IMR-90 (cell line): ENCODE measurements around the gene PI4K2B. TPM values are rescaled to one million over a fixed set of nuclear protein-coding genes. Genes with fewer than 3 reads are reported as not detected.

Experiments used
- ATAC-seq: fragments of 200-7000 bp; cut with Tn5 transposase; 2 replicates; pipeline ENCODE4 v1.9.1; 2020; ENCODE audit warnings: low read depth, mild to moderate bottlenecking, moderate library complexity
- BruUV-seq: library from RNA; stranded (reverse); fragments of 400-500 nt; replicated peaks from 2 replicates; lab custom pipeline; 2021; lab: Mats Ljungman, UMichigan
- CTCF ChIA-PET: fragments of 300-600 bp; formaldehyde crosslinking; extraction: SDS; loops from one replicate; lab custom pipeline; 2021; ENCODE audit warnings: antibody characterized with exemption; lab: Yijun Ruan, JAX
- POLR2A ChIA-PET: fragments of 300-600 bp; sonication (Branson Sonifier 250); formaldehyde crosslinking; loops from one replicate; lab custom pipeline; 2022; ENCODE audit warnings: antibody characterized with exemption; ENCODE audit not compliant: unreplicated experiment; lab: Charles Lee
- DNase-seq: peaks from one replicate; pipeline ENCODE4 v3.0.0; 2013
- H2AFZ ChIP-seq: replicated peaks from 2 replicates; pipeline ENCODE3; 2013; ENCODE audit warnings: low read length, mild to moderate bottlenecking; ENCODE audit not compliant: poor library complexity
- H2AK5ac ChIP-seq: 2 replicates; pipeline ENCODE4 v1.6.1; 2013; ENCODE audit warnings: low read depth, low read length, inconsistent platforms
- H2AK9ac ChIP-seq: replicated peaks from 2 replicates; pipeline ENCODE3; 2013; ENCODE audit warnings: mild to moderate bottlenecking, low read depth, low read length, moderate library complexity; ENCODE audit not compliant: poor library complexity
- H2BK120ac ChIP-seq: 2 replicates; pipeline ENCODE4 v1.6.1; 2013; ENCODE audit warnings: low read depth, low read length, inconsistent platforms
- H2BK15ac ChIP-seq: 3 replicates; pipeline ENCODE4 v1.6.1; 2013; ENCODE audit warnings: low read depth, low read length, inconsistent platforms
- H2BK20ac ChIP-seq: 2 replicates; pipeline ENCODE4 v1.6.1; 2013; ENCODE audit warnings: low read depth, mild to moderate bottlenecking, inconsistent platforms, low read length, moderate library complexity
- H2BK5ac ChIP-seq: 2 replicates; pipeline ENCODE4 v1.6.1; 2013; ENCODE audit warnings: mild to moderate bottlenecking, low read depth, low read length, inconsistent platforms; ENCODE audit not compliant: poor library complexity, severe bottlenecking
- H3K14ac ChIP-seq: replicated peaks from 2 replicates; pipeline ENCODE4 v1.6.1; 2013; ENCODE audit warnings: low read depth, low read length, inconsistent platforms
- H3K18ac ChIP-seq: 2 replicates; pipeline ENCODE4 v1.6.1; 2013; ENCODE audit warnings: low read depth, low read length, control low read depth
- H3K23ac ChIP-seq: 2 replicates; pipeline ENCODE4 v1.6.1; 2013; ENCODE audit warnings: low read depth, low read length, inconsistent platforms
- H3K27ac ChIP-seq: 2 replicates; pipeline ENCODE4 v1.5.1; 2013; ENCODE audit warnings: mild to moderate bottlenecking, control low read depth, low read length; ENCODE audit not compliant: insufficient read depth
- H3K27me3 ChIP-seq: 2 replicates; pipeline ENCODE4 v1.6.1; 2013; ENCODE audit warnings: low read length; ENCODE audit not compliant: control insufficient read depth, insufficient read depth
- H3K36me3 ChIP-seq: 2 replicates; pipeline ENCODE4 v1.6.1; 2013; ENCODE audit warnings: low read length, mixed read lengths; ENCODE audit not compliant: control insufficient read depth, insufficient read depth
- H3K4ac ChIP-seq: 2 replicates; pipeline ENCODE4 v1.6.1; 2013; ENCODE audit warnings: low read depth, low read length, inconsistent platforms
- H3K4me1 ChIP-seq: 2 replicates; pipeline ENCODE4 v1.6.1; 2013; ENCODE audit warnings: low read length, mixed read lengths; ENCODE audit not compliant: control insufficient read depth, insufficient read depth
- H3K4me2 ChIP-seq: 2 replicates; pipeline ENCODE4 v1.6.1; 2013; ENCODE audit warnings: low read depth, mild to moderate bottlenecking, control low read depth, low read length, moderate library complexity
- H3K4me3 ChIP-seq: 2 replicates; pipeline ENCODE4 v1.5.1; 2013; ENCODE audit warnings: low read depth, mild to moderate bottlenecking, control low read depth, low read length, moderate library complexity; ENCODE audit not compliant: insufficient read depth
- H3K56ac ChIP-seq: 2 replicates; pipeline ENCODE4 v1.6.1; 2013; ENCODE audit warnings: low read length, inconsistent platforms; ENCODE audit not compliant: insufficient read depth; ENCODE audit errors: extremely low read depth
- H3K79me1 ChIP-seq, 2 experiments: 2 replicates each; pipeline ENCODE4 v1.6.1; 2013; ENCODE audit warnings: low read length in 2 of 2, inconsistent platforms in 1 of 2, low read depth in 1 of 2
- H3K9ac ChIP-seq: 2 replicates; pipeline ENCODE4 v1.6.1; 2013; ENCODE audit warnings: low read depth, low read length, control low read depth
- H3K9me1 ChIP-seq: 2 replicates; pipeline ENCODE4 v1.6.1; 2013; ENCODE audit warnings: low read length, inconsistent platforms; ENCODE audit not compliant: insufficient read depth
- H3K9me3 ChIP-seq: 2 replicates; pipeline ENCODE4 v1.6.1; 2013; ENCODE audit warnings: low read length; ENCODE audit not compliant: control insufficient read depth, insufficient read depth
- H4K20me1 ChIP-seq: 2 replicates; pipeline ENCODE4 v1.6.1; 2013; ENCODE audit warnings: low read length, inconsistent platforms; ENCODE audit not compliant: insufficient read depth
- H4K5ac ChIP-seq: 2 replicates; pipeline ENCODE4 v1.6.1; 2013; ENCODE audit warnings: mild to moderate bottlenecking, low read depth, low read length, control low read depth
- H4K8ac ChIP-seq, 2 experiments: 2 replicates each; pipeline ENCODE4 v1.6.1; 2013; ENCODE audit warnings: low read depth in 2 of 2, low read length in 2 of 2, control low read depth in 1 of 2, inconsistent platforms in 1 of 2
- H4K91ac ChIP-seq: 2 replicates; pipeline ENCODE4 v1.6.1; 2013; ENCODE audit warnings: low read depth, low read length, inconsistent platforms; ENCODE audit not compliant: insufficient read depth
- CHD1 ChIP-seq: IDR thresholded peaks from 2 replicates; pipeline ENCODE4 v1.6.1; 2012; ENCODE audit warnings: low read depth, low read length, improper control_type of control experiment
- CTCF ChIP-seq: conservative IDR thresholded peaks from 2 replicates; pipeline ENCODE4 v1.5.1; 2012; ENCODE audit warnings: mild to moderate bottlenecking, low read depth, low read length, improper control_type of control experiment
- FOS ChIP-seq: fragments of 150-350 bp; IDR thresholded peaks from 2 replicates; pipeline ENCODE4 v1.6.1; 2016; ENCODE audit warnings: low read depth, low read length
- MXI1 ChIP-seq: IDR thresholded peaks from 2 replicates; pipeline ENCODE4 v1.6.1; 2012; ENCODE audit warnings: low read depth, mild to moderate bottlenecking, low read length, moderate library complexity, borderline replicate concordance
- NFE2L2 ChIP-seq: fragments of 150-350 bp; IDR thresholded peaks from 2 replicates; pipeline ENCODE4 v1.6.1; 2016; ENCODE audit warnings: low read depth, mild to moderate bottlenecking, low read length
- POLR2A ChIP-seq: IDR thresholded peaks from 2 replicates; pipeline ENCODE4 v1.6.1; 2012; ENCODE audit warnings: mild to moderate bottlenecking, low read depth, low read length
- RAD21 ChIP-seq: IDR thresholded peaks from 2 replicates; pipeline ENCODE4 v1.6.1; 2012; ENCODE audit warnings: low read length, improper control_type of control experiment
- dilution Hi-C: fragments of 300-500 bp; cut with HindIII; formaldehyde crosslinking; loops from one replicate; pipeline ENCODE4 v1.14.3; 2018; ENCODE audit warnings: low sequenced_read_pairs; ENCODE audit not compliant: unreplicated experiment
- in situ Hi-C: fragments of 300-500 bp; cut with MboI; formaldehyde crosslinking; loops from 3 replicates; pipeline ENCODE4 v1.14.3; 2019; ENCODE audit warnings: low sequenced_read_pairs, inconsistent platforms, mixed read lengths
- intact Hi-C: fragments of 100-400 bp; cut with micrococcal nuclease; formaldehyde crosslinking; loops from 2 replicates; pipeline ENCODE4 v1.10.0; 2022
- polyA plus RNA-seq, 3 experiments: library from polyadenylated mRNA; depleted of rRNA; stranded (reverse); fragments of >200 nt; gene quantifications; 2 replicates each; pipeline ENCODE4 v1.2.3, GENCODE V29; 2012; ENCODE audit warnings: low replicate concordance in 1 of 3
- total RNA-seq: library from RNA; depleted of rRNA; stranded (reverse); fragments of >200 nt; gene quantifications from 2 replicates; pipeline ENCODE4 v1.2.3, GENCODE V29; 2012

Gene PI4K2B
- total and polyA plus RNA-seq, 2 of the 4 experiments (the other 2 are of a cell fraction), result 6.5 to 7.6 TPM

GRCh38 chr4:25233194-25233593, 639 bp upstream of the PI4K2B start:
- Histone ChIP-seq H3K9ac (no peak overlapping the region), H2AK5ac (no peak overlapping the region), H3K27me3 (no peaks in the 10 kb centered on the region; the same call in none of the 2 replicates), H3K18ac (no peak overlapping the region), H3K79me1 (peaks cover 15 to 23% of the 10 kb centered on the region in 2 experiments), H3K36me3 (no peaks in the 10 kb centered on the region), H4K20me1 (no peaks in the 10 kb centered on the region; the same call in 1 of the 2 replicates), H3K14ac (no peak overlapping the region), H4K8ac (peak overlapping the region in 1 of 2 experiments; percentile 13; a peak in 2 of 4 replicates), H4K91ac (no peak overlapping the region), H2AK9ac (no peak overlapping the region), H2BK5ac (no peak overlapping the region), H3K9me1 (no peaks in the 10 kb centered on the region), H3K4ac (no peak overlapping the region), H3K23ac (no peak overlapping the region), H2BK15ac (no peak overlapping the region), H2AFZ (no peak overlapping the region), H3K4me2 (peak overlapping the region; percentile 79; the same call in 1 of the 2 replicates), H2BK120ac (no peak overlapping the region), H3K27ac (no peak overlapping the region), H2BK20ac (no peak overlapping the region), H3K4me3 (peak overlapping the region; percentile 91; the same call in 1 of the 2 replicates), H3K56ac (no peak overlapping the region), H3K9me3 (peaks cover 4% of the 10 kb centered on the region; the same call in 1 of the 2 replicates), H4K5ac (no peak overlapping the region), H3K4me1 (0 out of 2 replicates have a peak, but pooled peaks cover 2% of the 10 kb centered on the region)
- ATAC-seq, result no peak
- CTCF ChIA-PET, result no interaction called here
- BruUV-seq, result no TSS peak
- no peak for DNase-seq
- intact Hi-C loops (loop anchor here (10.0 kb wide), 1 partner anchor 132 kb away; no protein-coding TSS in a partner anchor), in situ Hi-C loops (no loop called here), dilution Hi-C loops (no loop called here)
- POLR2A ChIA-PET, result interaction anchor here (0.7 kb wide), 1 partner anchor 972 kb away, joined by 5 read pairs; no protein-coding TSS in a partner anchor
- no peak for TF ChIP-seq CTCF
- TF ChIP-seq MXI1, result no peak
- no peak for TF ChIP-seq POLR2A
- no peak for TF ChIP-seq RAD21
- no peak for TF ChIP-seq NFE2L2
- no peak for TF ChIP-seq FOS
- TF ChIP-seq CHD1, result no peak
